ENCODE measurements around the gene TK2.
A peak's percentile ranks its signal among the peaks of the same experiment; 100 is the strongest.

GRCh38 chr16:66563574-66564334 is 13.8 kb upstream of the TK2 start:
- TF ChIP-seq RARB (CRISPR knock-in tag; IDR thresholded peaks at IDR 0.05) (no peak), ARNTL (CRISPR knock-in tag; IDR thresholded peaks at IDR 0.05; ENCODE audit: borderline replicate concordance, low read depth) (no peak), PATZ1 (CRISPR knock-in tag; IDR thresholded peaks at IDR 0.05; ENCODE audit: borderline replicate concordance) (peak; percentile 64; the same call in 1 of the 2 replicates), TCF4 (CRISPR knock-in tag; IDR thresholded peaks at IDR 0.05; ENCODE audit: borderline replicate concordance) (no peak), POU6F1 (CRISPR knock-in tag; IDR thresholded peaks at IDR 0.05; ENCODE audit: borderline replicate concordance, low read depth) (no peak), ZC3H10 (CRISPR knock-in tag; IDR thresholded peaks at IDR 0.05) (no peak), CSRNP3 (CRISPR knock-in tag; IDR thresholded peaks at IDR 0.05) (no peak), CREB5 (CRISPR knock-in tag; IDR thresholded peaks at IDR 0.05; ENCODE audit: low read depth) (no peak), ZNF8 (CRISPR knock-in tag; IDR thresholded peaks at IDR 0.05) (no peak), ZNF565 (CRISPR knock-in tag; conservative IDR thresholded peaks at IDR 0.05; ENCODE audit: low read depth) (no peak), ZFP3 (CRISPR knock-in tag; IDR thresholded peaks at IDR 0.05) (no peak), CSDC2 (CRISPR knock-in tag; IDR thresholded peaks at IDR 0.05) (no peak), ZFP30 (CRISPR knock-in tag; IDR thresholded peaks at IDR 0.05) (no peak), BACH2 (CRISPR knock-in tag; IDR thresholded peaks at IDR 0.05; ENCODE audit: borderline replicate concordance) (no peak)

Measured in SK-N-SH treated with all-trans-retinoic acid at 6 μM for 48 hours (cell line).